Measurements from ENCODE around the gene HYAL3. TPM values are rescaled to one million over a fixed set of nuclear protein-coding genes. Genes with fewer than 3 reads are reported as not detected.
"Not testable (repeated sequence)": the region's sequence is repeated elsewhere in the genome, so short reads cannot be mapped to it uniquely, and the experiment has no call there.

The HYAL3 gene
- total and polyA plus RNA-seq, 10 donors = 0.73 to 3.8 (median 2.5) TPM

GRCh38 chr3:50316657-50317242 lies 17.5 kb upstream of the HYAL3 start:
- H3K27me3 ChIP-seq (replicated peaks in 1 of 7) = no peaks in the 10 kb centered on the region
- no peaks in the 10 kb centered on the region for H3K9me3 ChIP-seq
- 58 to 66% (median 61%) methylated on average over 6 to 9 of the region's 9 CpGs for WGBS, 5 donors
- TF ChIP-seq POLR2AphosphoS5 (IDR thresholded peaks at IDR 0.05) (peak; percentile 36 to 80 (median 76)), CTCF (IDR thresholded peaks at IDR 0.05 in 8 of 11, conservative IDR thresholded peaks at IDR 0.05 in 3 of 11) (no peak), POLR2A (IDR thresholded peaks at IDR 0.05) (no peak)
- peaks cover 6 to 79% (median 57%) of the 10 kb centered on the region in 6 donors for H3K4me1 ChIP-seq
- intact Hi-C loops (cut with DNase I; ENCODE audit: low total_unique reads) = no loop called here
- H3K4me3 ChIP-seq = peak overlapping the region in 7 of 8 donors; percentile 83 to 97 (median 91)
- peak; percentile 85 for DNase-seq
- H3K36me3 ChIP-seq = peaks cover 2 to 65% (median 25%) of the 10 kb centered on the region in 6 donors
- H3K27ac ChIP-seq = peak overlapping the region in 6 of 8 donors; percentile 32 to 96 (median 94)

- Histone ChIP-seq H3K4me1 (peaks cover 6 to 73% (median 49%) of the 10 kb centered on the region in 6 donors), H3K27ac (peak overlapping the region in 5 of 8 donors; percentile 13 to 93 (median 50)), H3K36me3 (peaks cover 2 to 53% (median 24%) of the 10 kb centered on the region in 6 donors), H3K27me3 (replicated peaks in 1 of 7) (no peaks in the 10 kb centered on the region), H3K9me3 (no peaks in the 10 kb centered on the region), H3K4me3 (peak overlapping the region in 1 of 8 donors; percentile 11)
- intact Hi-C loops (cut with DNase I; ENCODE audit: low total_unique reads) = no loop called here
- TF ChIP-seq POLR2A (IDR thresholded peaks at IDR 0.05) = no peak
- TF ChIP-seq POLR2AphosphoS5 (IDR thresholded peaks at IDR 0.05) = peak in 2 of 3 donors; percentile 48 to 67
- no peak for TF ChIP-seq CTCF (IDR thresholded peaks at IDR 0.05 in 8 of 11, conservative IDR thresholded peaks at IDR 0.05 in 3 of 11)
- no peak for DNase-seq
- WGBS, 5 donors = 91 to 96% (median 91%) methylated on average over 4 of the region's 4 CpGs
Observed at GRCh38 chr3:50314816-50315215, 15.6 kb upstream of the HYAL3 start.

- no peaks in the 10 kb centered on the region for H3K27me3 ChIP-seq (replicated peaks in 1 of 7)
- DNase-seq = no peak
- intact Hi-C loops (cut with DNase I; ENCODE audit: low total_unique reads) = no loop called here
- peak overlapping the region in 6 of 8 donors; percentile 6 to 93 (median 47) for H3K27ac ChIP-seq
- H3K36me3 ChIP-seq = peaks cover 2 to 53% (median 20%) of the 10 kb centered on the region in 6 donors
- no peaks in the 10 kb centered on the region for H3K9me3 ChIP-seq
- TF ChIP-seq POLR2A (IDR thresholded peaks at IDR 0.05) (no peak), POLR2AphosphoS5 (IDR thresholded peaks at IDR 0.05) (peak in 1 of 3 donors; percentile 44)
- peak overlapping the region in 1 of 8 donors; percentile 11 for H3K4me3 ChIP-seq
- 56 to 85% (median 77%) methylated on average over 3 of the region's 3 CpGs for WGBS, 5 donors
- peaks cover 6 to 72% (median 47%) of the 10 kb centered on the region in 6 donors for H3K4me1 ChIP-seq
Observed at GRCh38 chr3:50314342-50314741, 15.1 kb upstream of the HYAL3 start.

GRCh38 chr3:50312041-50312440 lies 12.8 kb upstream of the HYAL3 start:
- H3K27me3 ChIP-seq (replicated peaks in 1 of 7); DNase-seq; intact Hi-C loops (cut with DNase I; ENCODE audit: low total_unique reads): not testable (repeated sequence)
- 80 to 97% (median 83%) methylated on average over 6 to 32 of the region's 32 CpGs; no CpG with 5 or more reads in 1 of the 5 donors for WGBS, 5 donors
- Histone ChIP-seq H3K27ac (peak overlapping the region in 6 of 8 donors; percentile 43 to 88 (median 82)), H3K4me3 (peak overlapping the region in 6 of 8 donors; percentile 14 to 64 (median 36)), H3K4me1 (peaks cover 6 to 49% (median 26%) of the 10 kb centered on the region in 6 donors), H3K36me3 (peaks cover 0 to 46% (median 3%) of the 10 kb centered on the region in 6 donors), H3K9me3 (peaks cover 0 to 20% (median 14%) of the 10 kb centered on the region in 8 donors)

GRCh38 chr3:50304601-50305000 lies 5.4 kb upstream of the HYAL3 start:
- no peak for TF ChIP-seq CTCF (IDR thresholded peaks at IDR 0.05 in 8 of 11, conservative IDR thresholded peaks at IDR 0.05 in 3 of 11)
- TF ChIP-seq POLR2AphosphoS5 (IDR thresholded peaks at IDR 0.05) = peak in 1 of 3 donors; percentile 51
- no peak for DNase-seq
- intact Hi-C loops (cut with DNase I; ENCODE audit: low total_unique reads) = no loop called here
- Histone ChIP-seq H3K27ac (peak overlapping the region in 4 of 8 donors; percentile 3 to 38 (median 20)), H3K4me1 (peaks cover 7 to 62% (median 32%) of the 10 kb centered on the region in 6 donors), H3K36me3 (peaks cover 0 to 19% (median 3%) of the 10 kb centered on the region in 6 donors), H3K9me3 (peaks cover 0 to 20% (median 14%) of the 10 kb centered on the region in 8 donors), H3K4me3 (no peak overlapping the region), H3K27me3 (replicated peaks in 1 of 7) (no peaks in the 10 kb centered on the region)
